ENCODE data around the gene KLF16.

Gene KLF16

DNA sequence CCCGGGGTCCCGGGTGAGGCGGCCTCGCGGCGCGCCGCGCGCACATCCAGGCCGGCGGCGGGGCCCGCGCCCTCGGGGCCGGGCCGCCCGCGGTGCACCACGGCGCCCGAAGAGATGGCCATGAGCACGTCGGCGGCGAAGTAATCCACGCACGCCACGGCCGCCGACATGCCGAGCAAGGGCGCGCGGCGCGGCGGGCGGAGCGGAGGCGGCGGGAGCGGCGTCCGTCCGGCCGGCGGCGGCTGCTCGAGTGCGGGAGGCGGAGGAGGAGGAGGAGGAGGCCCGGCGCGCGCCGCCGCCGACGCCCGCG, at the start of gene KLF16:
Gene KLF16, minus strand, starts transcription at position 252 of the 310 bp plus-strand sequence. Its CDS starts 82 bp downstream, at position 170.
- ATAC-seq: no peak
- TF ChIP-seq, protein P1, sequence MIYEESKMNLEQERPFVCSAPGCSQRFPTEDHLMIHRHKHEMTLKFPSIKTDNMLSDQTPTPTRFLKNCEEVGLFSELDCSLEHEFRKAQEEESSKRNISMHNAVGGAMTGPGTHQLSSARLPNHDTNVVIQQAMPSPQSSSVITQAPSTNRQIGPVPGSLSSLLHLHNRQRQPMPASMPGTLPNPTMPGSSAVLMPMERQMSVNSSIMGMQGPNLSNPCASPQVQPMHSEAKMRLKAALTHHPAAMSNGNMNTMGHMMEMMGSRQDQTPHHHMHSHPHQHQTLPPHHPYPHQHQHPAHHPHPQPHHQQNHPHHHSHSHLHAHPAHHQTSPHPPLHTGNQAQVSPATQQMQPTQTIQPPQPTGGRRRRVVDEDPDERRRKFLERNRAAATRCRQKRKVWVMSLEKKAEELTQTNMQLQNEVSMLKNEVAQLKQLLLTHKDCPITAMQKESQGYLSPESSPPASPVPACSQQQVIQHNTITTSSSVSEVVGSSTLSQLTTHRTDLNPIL (CRISPR knock-in tag; IDR thresholded peaks at IDR 0.05; ENCODE audit: low read depth): no peak
- TF ChIP-seq ISL1 (CRISPR knock-in tag; IDR thresholded peaks at IDR 0.05) (no peak), OSR1 (CRISPR knock-in tag; IDR thresholded peaks at IDR 0.05) (no peak), ZC3H10 (CRISPR knock-in tag; IDR thresholded peaks at IDR 0.05) (no peak), BACH2 (CRISPR knock-in tag; IDR thresholded peaks at IDR 0.05; ENCODE audit: borderline replicate concordance) (no peak), SNAI2 (CRISPR knock-in tag; IDR thresholded peaks at IDR 0.05) (no peak), GLIS3 (CRISPR knock-in tag; IDR thresholded peaks at IDR 0.05) (no peak), RARB (CRISPR knock-in tag; IDR thresholded peaks at IDR 0.05) (no peak), TOX (CRISPR knock-in tag; IDR thresholded peaks at IDR 0.05; ENCODE audit: borderline replicate concordance) (no peak), ZNF565 (CRISPR knock-in tag; conservative IDR thresholded peaks at IDR 0.05; ENCODE audit: low read depth) (no peak), ZFP30 (CRISPR knock-in tag; IDR thresholded peaks at IDR 0.05) (no peak)
- TF ChIP-seq, protein P2, sequence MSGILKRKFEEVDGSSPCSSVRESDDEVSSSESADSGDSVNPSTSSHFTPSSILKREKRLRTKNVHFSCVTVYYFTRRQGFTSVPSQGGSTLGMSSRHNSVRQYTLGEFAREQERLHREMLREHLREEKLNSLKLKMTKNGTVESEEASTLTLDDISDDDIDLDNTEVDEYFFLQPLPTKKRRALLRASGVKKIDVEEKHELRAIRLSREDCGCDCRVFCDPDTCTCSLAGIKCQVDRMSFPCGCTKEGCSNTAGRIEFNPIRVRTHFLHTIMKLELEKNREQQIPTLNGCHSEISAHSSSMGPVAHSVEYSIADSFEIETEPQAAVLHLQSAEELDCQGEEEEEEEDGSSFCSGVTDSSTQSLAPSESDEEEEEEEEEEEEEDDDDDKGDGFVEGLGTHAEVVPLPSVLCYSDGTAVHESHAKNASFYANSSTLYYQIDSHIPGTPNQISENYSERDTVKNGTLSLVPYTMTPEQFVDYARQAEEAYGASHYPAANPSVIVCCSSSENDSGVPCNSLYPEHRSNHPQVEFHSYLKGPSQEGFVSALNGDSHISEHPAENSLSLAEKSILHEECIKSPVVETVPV (CRISPR knock-in tag; IDR thresholded peaks at IDR 0.05): no peak
- TF ChIP-seq, protein P3, sequence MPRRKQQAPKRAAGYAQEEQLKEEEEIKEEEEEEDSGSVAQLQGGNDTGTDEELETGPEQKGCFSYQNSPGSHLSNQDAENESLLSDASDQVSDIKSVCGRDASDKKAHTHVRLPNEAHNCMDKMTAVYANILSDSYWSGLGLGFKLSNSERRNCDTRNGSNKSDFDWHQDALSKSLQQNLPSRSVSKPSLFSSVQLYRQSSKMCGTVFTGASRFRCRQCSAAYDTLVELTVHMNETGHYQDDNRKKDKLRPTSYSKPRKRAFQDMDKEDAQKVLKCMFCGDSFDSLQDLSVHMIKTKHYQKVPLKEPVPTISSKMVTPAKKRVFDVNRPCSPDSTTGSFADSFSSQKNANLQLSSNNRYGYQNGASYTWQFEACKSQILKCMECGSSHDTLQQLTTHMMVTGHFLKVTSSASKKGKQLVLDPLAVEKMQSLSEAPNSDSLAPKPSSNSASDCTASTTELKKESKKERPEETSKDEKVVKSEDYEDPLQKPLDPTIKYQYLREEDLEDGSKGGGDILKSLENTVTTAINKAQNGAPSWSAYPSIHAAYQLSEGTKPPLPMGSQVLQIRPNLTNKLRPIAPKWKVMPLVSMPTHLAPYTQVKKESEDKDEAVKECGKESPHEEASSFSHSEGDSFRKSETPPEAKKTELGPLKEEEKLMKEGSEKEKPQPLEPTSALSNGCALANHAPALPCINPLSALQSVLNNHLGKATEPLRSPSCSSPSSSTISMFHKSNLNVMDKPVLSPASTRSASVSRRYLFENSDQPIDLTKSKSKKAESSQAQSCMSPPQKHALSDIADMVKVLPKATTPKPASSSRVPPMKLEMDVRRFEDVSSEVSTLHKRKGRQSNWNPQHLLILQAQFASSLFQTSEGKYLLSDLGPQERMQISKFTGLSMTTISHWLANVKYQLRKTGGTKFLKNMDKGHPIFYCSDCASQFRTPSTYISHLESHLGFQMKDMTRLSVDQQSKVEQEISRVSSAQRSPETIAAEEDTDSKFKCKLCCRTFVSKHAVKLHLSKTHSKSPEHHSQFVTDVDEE (CRISPR knock-in tag; IDR thresholded peaks at IDR 0.05): no peak
- TF ChIP-seq, protein P4, sequence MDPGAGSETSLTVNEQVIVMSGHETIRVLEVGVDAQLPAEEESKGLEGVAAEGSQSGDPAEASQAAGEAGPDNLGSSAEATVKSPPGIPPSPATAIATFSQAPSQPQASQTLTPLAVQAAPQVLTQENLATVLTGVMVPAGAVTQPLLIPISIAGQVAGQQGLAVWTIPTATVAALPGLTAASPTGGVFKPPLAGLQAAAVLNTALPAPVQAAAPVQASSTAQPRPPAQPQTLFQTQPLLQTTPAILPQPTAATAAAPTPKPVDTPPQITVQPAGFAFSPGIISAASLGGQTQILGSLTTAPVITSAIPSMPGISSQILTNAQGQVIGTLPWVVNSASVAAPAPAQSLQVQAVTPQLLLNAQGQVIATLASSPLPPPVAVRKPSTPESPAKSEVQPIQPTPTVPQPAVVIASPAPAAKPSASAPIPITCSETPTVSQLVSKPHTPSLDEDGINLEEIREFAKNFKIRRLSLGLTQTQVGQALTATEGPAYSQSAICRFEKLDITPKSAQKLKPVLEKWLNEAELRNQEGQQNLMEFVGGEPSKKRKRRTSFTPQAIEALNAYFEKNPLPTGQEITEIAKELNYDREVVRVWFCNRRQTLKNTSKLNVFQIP (CRISPR knock-in tag; IDR thresholded peaks at IDR 0.05; ENCODE audit: borderline replicate concordance, low read depth): no peak

DNA sequence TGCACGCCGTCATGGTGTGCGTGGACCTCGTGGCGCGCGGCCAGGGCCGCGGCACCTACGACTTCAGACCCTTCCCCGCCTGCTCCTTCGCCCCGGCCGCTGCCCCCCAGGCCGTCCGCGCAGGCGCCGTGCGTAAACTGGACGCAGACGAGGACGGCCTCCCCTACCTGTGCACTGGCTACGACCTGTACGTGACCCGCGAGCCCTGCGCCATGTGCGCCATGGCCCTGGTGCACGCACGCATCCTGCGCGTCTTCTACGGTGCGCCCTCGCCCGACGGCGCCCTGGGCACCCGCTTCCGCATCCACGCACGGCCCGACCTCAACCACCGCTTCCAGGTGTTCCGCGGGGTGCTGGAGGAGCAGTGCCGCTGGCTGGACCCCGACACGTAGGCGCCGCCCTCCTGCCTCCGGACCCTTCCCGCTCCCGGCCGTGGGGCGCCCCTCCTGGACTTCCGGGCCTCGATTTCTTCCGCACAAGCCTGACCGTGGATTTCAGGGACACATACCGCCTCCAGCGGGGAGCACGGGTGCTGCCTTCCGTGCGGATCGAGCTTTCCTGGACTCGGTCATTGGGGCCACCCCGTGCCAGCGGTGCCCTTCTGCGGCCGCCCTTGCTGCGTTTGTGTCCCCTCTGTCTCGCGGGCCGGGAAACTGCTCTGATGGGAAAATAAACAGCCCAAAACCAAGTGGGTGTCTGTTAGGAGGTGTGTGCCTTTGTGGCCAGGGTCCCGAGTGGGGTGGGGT, 49.6 kb upstream of the KLF16 start:
- ATAC-seq: no peak
- TF ChIP-seq ZNF565 (CRISPR knock-in tag; conservative IDR thresholded peaks at IDR 0.05; ENCODE audit: low read depth): no peak
- no peak for TF ChIP-seq TCF4 (CRISPR knock-in tag; IDR thresholded peaks at IDR 0.05; ENCODE audit: borderline replicate concordance)
- TF ChIP-seq TOX (CRISPR knock-in tag; IDR thresholded peaks at IDR 0.05; ENCODE audit: borderline replicate concordance): no peak
- TF ChIP-seq, protein P4 (CRISPR knock-in tag; IDR thresholded peaks at IDR 0.05; ENCODE audit: borderline replicate concordance, low read depth): no peak
- TF ChIP-seq CSDC2 (CRISPR knock-in tag; IDR thresholded peaks at IDR 0.05): no peak
- TF ChIP-seq GLIS3 (CRISPR knock-in tag; IDR thresholded peaks at IDR 0.05): no peak
- TF ChIP-seq RARB (CRISPR knock-in tag; IDR thresholded peaks at IDR 0.05): no peak
- TF ChIP-seq, protein P1 (CRISPR knock-in tag; IDR thresholded peaks at IDR 0.05; ENCODE audit: low read depth): no peak
- TF ChIP-seq ESRRG (CRISPR knock-in tag; IDR thresholded peaks at IDR 0.05): no peak
- TF ChIP-seq, protein P2 (CRISPR knock-in tag; IDR thresholded peaks at IDR 0.05): no peak
- TF ChIP-seq BACH2 (CRISPR knock-in tag; IDR thresholded peaks at IDR 0.05; ENCODE audit: borderline replicate concordance): no peak
- no peak for TF ChIP-seq ZC3H10 (CRISPR knock-in tag; IDR thresholded peaks at IDR 0.05)
- no peak for TF ChIP-seq ZNF8 (CRISPR knock-in tag; IDR thresholded peaks at IDR 0.05)
